HEK293 (cell line): ENCODE measurements around the gene NLGN3.

Experiments used
- GLI2 ChIP-seq: fragments of 450-650 bp; formaldehyde crosslinking; IDR thresholded peaks from 2 replicates; pipeline ENCODE4; 2017; ENCODE audit warnings: missing biosample characterization, missing genetic modification characterization, low read depth, borderline replicate concordance
- IKZF3 ChIP-seq: fragments of 450-650 bp; IDR thresholded peaks from 2 replicates; pipeline ENCODE4 v1.5.0; 2018; ENCODE audit warnings: missing biosample characterization, mild to moderate bottlenecking, missing genetic modification characterization, moderate library complexity
- KLF1 ChIP-seq: fragments of 450-650 bp; formaldehyde crosslinking; IDR thresholded peaks from 2 replicates; pipeline ENCODE4 v1.5.1; 2016; ENCODE audit warnings: missing biosample characterization, missing genetic modification characterization
- KLF16 ChIP-seq: fragments of 450-650 bp; formaldehyde crosslinking; IDR thresholded peaks from 2 replicates; pipeline ENCODE4 v1.5.1; 2017; ENCODE audit warnings: missing biosample characterization, missing genetic modification characterization
- REPIN1 ChIP-seq: fragments of 450-650 bp; formaldehyde crosslinking; IDR thresholded peaks from 2 replicates; pipeline ENCODE4 v1.5.1; 2017; ENCODE audit warnings: missing biosample characterization, missing genetic modification characterization, low read depth
- SCRT1 ChIP-seq: fragments of 450-650 bp; formaldehyde crosslinking; IDR thresholded peaks from 2 replicates; pipeline ENCODE4 v1.5.1; 2016; ENCODE audit warnings: missing biosample characterization, missing genetic modification characterization, borderline replicate concordance
- SETDB1 ChIP-seq: IDR thresholded peaks from one replicate; pipeline ENCODE4 v1.6.1; 2017; ENCODE audit warnings: mild to moderate bottlenecking, low read length, moderate library complexity, mixed read lengths; ENCODE audit not compliant: insufficient read length
- SP3 ChIP-seq: fragments of 450-650 bp; formaldehyde crosslinking; IDR thresholded peaks from 2 replicates; pipeline ENCODE4 v1.5.1; 2016; ENCODE audit warnings: missing biosample characterization, missing genetic modification characterization
- ZBTB48 ChIP-seq: fragments of 450-650 bp; formaldehyde crosslinking; IDR thresholded peaks from 2 replicates; pipeline ENCODE4 v1.5.1; 2016; ENCODE audit warnings: missing biosample characterization, missing genetic modification characterization
- ZNF274 ChIP-seq, 2 experiments: fragments of 200-500 bp in 1 of 2; fragments of 450-650 bp in 1 of 2; sonication (Bioruptor generic) in 1 of 2; formaldehyde crosslinking in 1 of 2; IDR thresholded peaks; 2 replicates each; pipeline versions ENCODE4 v1.5.1 to v1.6.1; 2014 to 2016; ENCODE audit warnings: borderline replicate concordance in 1 of 2, inconsistent platforms in 1 of 2, low read length in 1 of 2, missing biosample characterization in 1 of 2, missing genetic modification characterization in 1 of 2
- ZNF292 ChIP-seq: fragments of 450-650 bp; formaldehyde crosslinking; IDR thresholded peaks from 2 replicates; pipeline ENCODE4 v1.5.1; 2016; ENCODE audit warnings: low read depth, missing biosample characterization, missing genetic modification characterization, borderline replicate concordance
- ZNF416 ChIP-seq: fragments of 450-650 bp; formaldehyde crosslinking; IDR thresholded peaks from 2 replicates; pipeline ENCODE4 v1.5.1; 2016; ENCODE audit warnings: missing biosample characterization, missing genetic modification characterization
- ZNF529 ChIP-seq: fragments of 450-650 bp; formaldehyde crosslinking; IDR thresholded peaks from 2 replicates; pipeline ENCODE4 v1.5.1; 2017; ENCODE audit warnings: missing genetic modification characterization, missing biosample characterization; ENCODE audit not compliant: insufficient replicate concordance
- ZNF777 ChIP-seq: fragments of 450-650 bp; formaldehyde crosslinking; IDR thresholded peaks from 2 replicates; pipeline ENCODE4 v1.5.1; 2017; ENCODE audit warnings: missing biosample characterization, missing genetic modification characterization, borderline replicate concordance
- TF ChIP-seq, protein P1 (sequence below): fragments of 450-650 bp; formaldehyde crosslinking; IDR thresholded peaks from 2 replicates; pipeline ENCODE4 v1.5.1; 2016; ENCODE audit warnings: missing biosample characterization, missing genetic modification characterization, low read depth
- TF ChIP-seq, protein P2 (sequence below): fragments of 450-650 bp; formaldehyde crosslinking; IDR thresholded peaks from 2 replicates; pipeline ENCODE4 v1.5.1; 2016; ENCODE audit warnings: missing biosample characterization, missing genetic modification characterization
- TF ChIP-seq, protein P3 (sequence below): fragments of 450-650 bp; formaldehyde crosslinking; IDR thresholded peaks from 2 replicates; pipeline ENCODE4 v1.5.1; 2017; ENCODE audit warnings: missing biosample characterization, missing genetic modification characterization
- TF ChIP-seq, protein P4 (sequence below): fragments of 450-650 bp; formaldehyde crosslinking; IDR thresholded peaks from 2 replicates; pipeline ENCODE4 v1.5.1; 2016; ENCODE audit warnings: missing biosample characterization, missing genetic modification characterization
- TF ChIP-seq, protein P5 (sequence below): fragments of 450-650 bp; IDR thresholded peaks from 2 replicates; pipeline ENCODE4 v1.5.1; 2018; ENCODE audit warnings: missing biosample characterization, missing genetic modification characterization
- TF ChIP-seq, protein P6 (sequence below): fragments of 450-650 bp; formaldehyde crosslinking; IDR thresholded peaks from 2 replicates; pipeline ENCODE4 v1.5.1; 2016; ENCODE audit warnings: missing biosample characterization, missing genetic modification characterization
- TF ChIP-seq, protein P7 (sequence below): fragments of 450-650 bp; formaldehyde crosslinking; IDR thresholded peaks from 2 replicates; pipeline ENCODE4 v1.5.0; 2017; ENCODE audit warnings: missing biosample characterization, missing genetic modification characterization, borderline replicate concordance
- TF ChIP-seq, protein P8 (sequence below): fragments of 450-650 bp; formaldehyde crosslinking; IDR thresholded peaks from 2 replicates; pipeline ENCODE4 v1.5.1; 2016; ENCODE audit warnings: missing biosample characterization, missing genetic modification characterization, low read depth

The NLGN3 gene

DNA sequence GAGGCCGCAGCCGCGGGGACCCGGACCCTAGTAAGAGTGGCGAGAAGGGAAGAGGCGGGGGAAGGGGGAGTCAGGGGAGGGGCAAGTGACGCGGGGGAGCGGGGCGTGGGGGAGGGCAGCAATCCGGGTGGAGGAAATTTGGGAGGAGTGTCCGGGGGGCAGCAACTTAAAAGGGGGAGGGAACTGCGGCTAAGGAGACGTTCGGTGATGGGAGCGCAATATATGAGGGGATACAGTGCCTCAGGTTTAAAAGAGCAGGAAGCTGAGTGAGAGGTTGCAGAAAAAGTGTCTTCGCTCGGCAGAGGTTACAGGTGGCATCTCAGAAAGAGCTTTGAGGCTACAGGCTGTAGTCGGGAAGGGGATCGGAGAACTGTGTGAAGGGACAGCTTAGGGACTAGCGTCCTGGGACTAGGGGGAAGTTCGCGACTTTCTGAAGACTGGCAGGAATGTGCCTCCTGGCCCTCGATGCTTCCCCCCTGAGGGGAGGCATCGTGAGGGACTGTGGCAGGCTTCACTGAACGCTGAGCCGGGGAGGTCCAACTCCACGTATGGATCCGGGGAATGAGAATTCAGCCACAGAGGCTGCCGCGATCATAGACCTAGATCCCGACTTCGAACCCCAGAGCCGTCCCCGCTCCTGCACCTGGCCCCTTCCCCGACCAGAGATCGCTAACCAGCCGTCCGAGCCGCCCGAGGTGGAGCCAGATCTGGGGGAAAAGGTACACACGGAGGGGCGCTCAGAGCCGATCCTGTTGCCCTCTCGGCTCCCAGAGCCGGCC, 48.5 kb upstream of the NLGN3 start (continued):
- TF ChIP-seq, protein P1, sequence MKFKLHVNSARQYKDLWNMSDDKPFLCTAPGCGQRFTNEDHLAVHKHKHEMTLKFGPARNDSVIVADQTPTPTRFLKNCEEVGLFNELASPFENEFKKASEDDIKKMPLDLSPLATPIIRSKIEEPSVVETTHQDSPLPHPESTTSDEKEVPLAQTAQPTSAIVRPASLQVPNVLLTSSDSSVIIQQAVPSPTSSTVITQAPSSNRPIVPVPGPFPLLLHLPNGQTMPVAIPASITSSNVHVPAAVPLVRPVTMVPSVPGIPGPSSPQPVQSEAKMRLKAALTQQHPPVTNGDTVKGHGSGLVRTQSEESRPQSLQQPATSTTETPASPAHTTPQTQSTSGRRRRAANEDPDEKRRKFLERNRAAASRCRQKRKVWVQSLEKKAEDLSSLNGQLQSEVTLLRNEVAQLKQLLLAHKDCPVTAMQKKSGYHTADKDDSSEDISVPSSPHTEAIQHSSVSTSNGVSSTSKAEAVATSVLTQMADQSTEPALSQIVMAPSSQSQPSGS (tag by site-specific recombination) = no peak
- TF ChIP-seq, protein P2, sequence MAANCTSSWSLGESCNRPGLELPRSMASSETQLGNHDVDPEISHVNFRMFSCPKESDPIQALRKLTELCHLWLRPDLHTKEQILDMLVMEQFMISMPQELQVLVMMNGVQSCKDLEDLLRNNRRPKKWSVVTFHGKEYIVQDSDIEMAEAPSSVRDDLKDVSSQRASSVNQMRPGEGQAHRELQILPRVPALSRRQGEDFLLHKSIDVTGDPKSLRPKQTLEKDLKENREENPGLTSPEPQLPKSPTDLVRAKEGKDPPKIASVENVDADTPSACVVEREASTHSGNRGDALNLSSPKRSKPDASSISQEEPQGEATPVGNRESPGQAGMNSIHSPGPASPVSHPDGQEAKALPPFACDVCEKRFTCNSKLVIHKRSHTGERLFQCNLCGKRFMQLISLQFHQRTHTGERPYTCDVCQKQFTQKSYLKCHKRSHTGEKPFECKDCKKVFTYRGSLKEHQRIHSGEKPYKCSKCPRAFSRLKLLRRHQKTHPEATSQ = no peak
- TF ChIP-seq ZNF777 (tag by site-specific recombination) (no peak), ZBTB48 (tag by site-specific recombination) (peak; percentile 99), KLF1 (tag by site-specific recombination) (no peak), ZNF416 (tag by site-specific recombination) (no peak), ZNF292 (no peak), SETDB1 (no peak), KLF16 (tag by site-specific recombination) (peak; percentile 57; the same call in 1 of the 2 replicates), IKZF3 (no peak), ZNF274 (IDR thresholded peaks at IDR 0.05; ENCODE audit: low read length) (no peak), ZNF274 (tag by site-specific recombination; IDR thresholded peaks at IDR 0.05; ENCODE audit: borderline replicate concordance) (no peak), SP3 (tag by site-specific recombination) (peak; percentile 61), REPIN1 (tag by site-specific recombination) (no peak), SCRT1 (tag by site-specific recombination) (peak; percentile 89), GLI2 (tag by site-specific recombination) (no peak), ZNF529 (tag by site-specific recombination) (no peak)
- TF ChIP-seq, protein P3, sequence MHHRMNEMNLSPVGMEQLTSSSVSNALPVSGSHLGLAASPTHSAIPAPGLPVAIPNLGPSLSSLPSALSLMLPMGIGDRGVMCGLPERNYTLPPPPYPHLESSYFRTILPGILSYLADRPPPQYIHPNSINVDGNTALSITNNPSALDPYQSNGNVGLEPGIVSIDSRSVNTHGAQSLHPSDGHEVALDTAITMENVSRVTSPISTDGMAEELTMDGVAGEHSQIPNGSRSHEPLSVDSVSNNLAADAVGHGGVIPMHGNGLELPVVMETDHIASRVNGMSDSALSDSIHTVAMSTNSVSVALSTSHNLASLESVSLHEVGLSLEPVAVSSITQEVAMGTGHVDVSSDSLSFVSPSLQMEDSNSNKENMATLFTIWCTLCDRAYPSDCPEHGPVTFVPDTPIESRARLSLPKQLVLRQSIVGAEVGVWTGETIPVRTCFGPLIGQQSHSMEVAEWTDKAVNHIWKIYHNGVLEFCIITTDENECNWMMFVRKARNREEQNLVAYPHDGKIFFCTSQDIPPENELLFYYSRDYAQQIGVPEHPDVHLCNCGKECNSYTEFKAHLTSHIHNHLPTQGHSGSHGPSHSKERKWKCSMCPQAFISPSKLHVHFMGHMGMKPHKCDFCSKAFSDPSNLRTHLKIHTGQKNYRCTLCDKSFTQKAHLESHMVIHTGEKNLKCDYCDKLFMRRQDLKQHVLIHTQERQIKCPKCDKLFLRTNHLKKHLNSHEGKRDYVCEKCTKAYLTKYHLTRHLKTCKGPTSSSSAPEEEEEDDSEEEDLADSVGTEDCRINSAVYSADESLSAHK (tag by site-specific recombination) = no peak
- TF ChIP-seq, protein P4, sequence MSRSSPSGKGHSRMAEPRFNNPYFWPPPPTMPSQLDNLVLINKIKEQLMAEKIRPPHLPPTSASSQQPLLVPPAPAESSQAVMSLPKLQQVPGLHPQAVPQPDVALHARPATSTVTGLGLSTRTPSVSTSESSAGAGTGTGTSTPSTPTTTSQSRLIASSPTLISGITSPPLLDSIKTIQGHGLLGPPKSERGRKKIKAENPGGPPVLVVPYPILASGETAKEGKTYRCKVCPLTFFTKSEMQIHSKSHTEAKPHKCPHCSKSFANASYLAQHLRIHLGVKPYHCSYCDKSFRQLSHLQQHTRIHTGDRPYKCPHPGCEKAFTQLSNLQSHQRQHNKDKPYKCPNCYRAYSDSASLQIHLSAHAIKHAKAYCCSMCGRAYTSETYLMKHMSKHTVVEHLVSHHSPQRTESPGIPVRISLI (tag by site-specific recombination) = no peak
- TF ChIP-seq, protein P5, sequence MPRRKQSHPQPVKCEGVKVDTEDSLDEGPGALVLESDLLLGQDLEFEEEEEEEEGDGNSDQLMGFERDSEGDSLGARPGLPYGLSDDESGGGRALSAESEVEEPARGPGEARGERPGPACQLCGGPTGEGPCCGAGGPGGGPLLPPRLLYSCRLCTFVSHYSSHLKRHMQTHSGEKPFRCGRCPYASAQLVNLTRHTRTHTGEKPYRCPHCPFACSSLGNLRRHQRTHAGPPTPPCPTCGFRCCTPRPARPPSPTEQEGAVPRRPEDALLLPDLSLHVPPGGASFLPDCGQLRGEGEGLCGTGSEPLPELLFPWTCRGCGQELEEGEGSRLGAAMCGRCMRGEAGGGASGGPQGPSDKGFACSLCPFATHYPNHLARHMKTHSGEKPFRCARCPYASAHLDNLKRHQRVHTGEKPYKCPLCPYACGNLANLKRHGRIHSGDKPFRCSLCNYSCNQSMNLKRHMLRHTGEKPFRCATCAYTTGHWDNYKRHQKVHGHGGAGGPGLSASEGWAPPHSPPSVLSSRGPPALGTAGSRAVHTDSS (tag by site-specific recombination) = no peak
- TF ChIP-seq, protein P6, sequence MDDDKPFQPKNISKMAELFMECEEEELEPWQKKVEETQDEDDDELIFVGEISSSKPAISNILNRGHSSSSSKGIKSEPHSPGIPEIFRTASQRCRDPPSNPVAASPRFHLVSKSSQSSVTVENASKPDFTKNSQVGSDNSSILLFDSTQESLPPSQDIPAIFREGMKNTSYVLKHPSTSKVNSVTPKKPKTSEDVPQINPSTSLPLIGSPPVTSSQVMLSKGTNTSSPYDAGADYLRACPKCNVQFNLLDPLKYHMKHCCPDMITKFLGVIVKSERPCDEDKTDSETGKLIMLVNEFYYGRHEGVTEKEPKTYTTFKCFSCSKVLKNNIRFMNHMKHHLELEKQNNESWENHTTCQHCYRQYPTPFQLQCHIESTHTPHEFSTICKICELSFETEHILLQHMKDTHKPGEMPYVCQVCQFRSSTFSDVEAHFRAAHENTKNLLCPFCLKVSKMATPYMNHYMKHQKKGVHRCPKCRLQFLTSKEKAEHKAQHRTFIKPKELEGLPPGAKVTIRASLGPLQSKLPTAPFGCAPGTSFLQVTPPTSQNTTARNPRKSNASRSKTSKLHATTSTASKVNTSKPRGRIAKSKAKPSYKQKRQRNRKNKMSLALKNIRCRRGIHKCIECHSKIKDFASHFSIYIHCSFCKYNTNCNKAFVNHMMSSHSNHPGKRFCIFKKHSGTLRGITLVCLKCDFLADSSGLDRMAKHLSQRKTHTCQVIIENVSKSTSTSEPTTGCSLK = no peak
- TF ChIP-seq, protein P7, sequence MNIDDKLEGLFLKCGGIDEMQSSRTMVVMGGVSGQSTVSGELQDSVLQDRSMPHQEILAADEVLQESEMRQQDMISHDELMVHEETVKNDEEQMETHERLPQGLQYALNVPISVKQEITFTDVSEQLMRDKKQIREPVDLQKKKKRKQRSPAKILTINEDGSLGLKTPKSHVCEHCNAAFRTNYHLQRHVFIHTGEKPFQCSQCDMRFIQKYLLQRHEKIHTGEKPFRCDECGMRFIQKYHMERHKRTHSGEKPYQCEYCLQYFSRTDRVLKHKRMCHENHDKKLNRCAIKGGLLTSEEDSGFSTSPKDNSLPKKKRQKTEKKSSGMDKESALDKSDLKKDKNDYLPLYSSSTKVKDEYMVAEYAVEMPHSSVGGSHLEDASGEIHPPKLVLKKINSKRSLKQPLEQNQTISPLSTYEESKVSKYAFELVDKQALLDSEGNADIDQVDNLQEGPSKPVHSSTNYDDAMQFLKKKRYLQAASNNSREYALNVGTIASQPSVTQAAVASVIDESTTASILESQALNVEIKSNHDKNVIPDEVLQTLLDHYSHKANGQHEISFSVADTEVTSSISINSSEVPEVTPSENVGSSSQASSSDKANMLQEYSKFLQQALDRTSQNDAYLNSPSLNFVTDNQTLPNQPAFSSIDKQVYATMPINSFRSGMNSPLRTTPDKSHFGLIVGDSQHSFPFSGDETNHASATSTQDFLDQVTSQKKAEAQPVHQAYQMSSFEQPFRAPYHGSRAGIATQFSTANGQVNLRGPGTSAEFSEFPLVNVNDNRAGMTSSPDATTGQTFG (tag by site-specific recombination) = no peak
- TF ChIP-seq, protein P8, sequence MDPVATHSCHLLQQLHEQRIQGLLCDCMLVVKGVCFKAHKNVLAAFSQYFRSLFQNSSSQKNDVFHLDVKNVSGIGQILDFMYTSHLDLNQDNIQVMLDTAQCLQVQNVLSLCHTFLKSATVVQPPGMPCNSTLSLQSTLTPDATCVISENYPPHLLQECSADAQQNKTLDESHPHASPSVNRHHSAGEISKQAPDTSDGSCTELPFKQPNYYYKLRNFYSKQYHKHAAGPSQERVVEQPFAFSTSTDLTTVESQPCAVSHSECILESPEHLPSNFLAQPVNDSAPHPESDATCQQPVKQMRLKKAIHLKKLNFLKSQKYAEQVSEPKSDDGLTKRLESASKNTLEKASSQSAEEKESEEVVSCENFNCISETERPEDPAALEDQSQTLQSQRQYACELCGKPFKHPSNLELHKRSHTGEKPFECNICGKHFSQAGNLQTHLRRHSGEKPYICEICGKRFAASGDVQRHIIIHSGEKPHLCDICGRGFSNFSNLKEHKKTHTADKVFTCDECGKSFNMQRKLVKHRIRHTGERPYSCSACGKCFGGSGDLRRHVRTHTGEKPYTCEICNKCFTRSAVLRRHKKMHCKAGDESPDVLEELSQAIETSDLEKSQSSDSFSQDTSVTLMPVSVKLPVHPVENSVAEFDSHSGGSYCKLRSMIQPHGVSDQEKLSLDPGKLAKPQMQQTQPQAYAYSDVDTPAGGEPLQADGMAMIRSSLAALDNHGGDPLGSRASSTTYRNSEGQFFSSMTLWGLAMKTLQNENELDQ = no peak
